Stimulated activated CD8-positive, alpha-beta memory T cell treated with anti-CD3 and anti-CD28 coated beads, Interleukin-12 subunit alpha, Interleukin-12 subunit beta, amount 100 ng/mL, for 1 hour (primary cell): ENCODE results near the gene C2CD3.
"Not testable (repeated sequence)": the region's sequence is repeated elsewhere in the genome, so short reads cannot be mapped to it uniquely, and the experiment has no call there.

ENCODE experiments used
- DNase-seq: peaks from one replicate; pipeline ENCODE4 v3.0.0-alpha.2; 2020; ENCODE audit warnings: low read depth

The C2CD3 gene

DNA sequence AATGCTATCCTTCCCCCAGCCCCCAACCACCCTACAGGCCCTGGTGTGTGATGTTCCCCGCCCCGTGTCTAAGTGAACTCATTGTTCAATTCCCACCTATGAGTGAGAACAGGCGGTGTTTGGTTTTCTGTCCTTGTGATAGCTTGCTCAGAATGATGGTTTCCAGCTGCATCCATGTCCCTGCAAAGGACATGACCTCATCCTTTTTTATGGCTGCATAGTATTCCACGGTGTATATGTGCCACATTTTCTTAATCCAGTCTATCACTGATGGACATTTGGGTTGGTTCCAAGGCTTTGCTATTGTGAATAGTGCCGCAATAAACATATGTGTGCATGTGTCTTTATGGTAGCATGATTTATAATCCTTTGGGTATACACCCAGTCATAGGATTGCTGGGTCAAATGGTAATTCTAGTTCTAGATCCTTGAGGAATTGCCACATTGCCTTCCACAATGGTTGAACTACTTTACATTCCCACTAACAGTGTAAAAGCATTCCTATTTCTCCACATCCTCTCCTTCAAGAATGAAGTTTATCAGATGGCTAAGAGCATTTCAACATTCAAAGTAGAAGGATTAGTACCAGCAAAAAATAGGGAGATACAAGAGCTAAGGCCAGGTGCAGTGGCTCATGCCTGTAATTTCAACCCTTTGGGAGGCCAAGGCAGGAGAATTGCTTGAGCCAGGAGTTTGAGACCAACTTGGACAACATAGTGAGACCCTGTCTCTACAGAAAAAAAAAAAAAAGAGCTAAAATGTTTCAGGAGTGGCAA lies 50.4 kb downstream of the C2CD3 start:
- DNase-seq = not testable (repeated sequence)

DNA sequence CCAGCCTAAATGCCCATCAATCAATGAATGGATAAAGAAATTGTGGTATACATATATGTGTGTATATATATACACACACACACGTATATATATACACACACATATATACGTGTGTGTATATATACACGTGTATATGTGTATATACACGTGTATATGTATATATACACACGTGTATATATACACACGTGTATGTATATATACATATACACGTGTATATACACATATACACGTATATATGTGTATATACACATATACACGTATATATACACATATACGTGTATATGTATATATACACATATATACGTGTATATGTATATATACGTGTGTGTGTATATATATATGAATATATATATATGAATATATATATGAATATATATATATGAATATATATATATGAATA lies 54.1 kb downstream of the C2CD3 start:
- no peak for DNase-seq

DNA sequence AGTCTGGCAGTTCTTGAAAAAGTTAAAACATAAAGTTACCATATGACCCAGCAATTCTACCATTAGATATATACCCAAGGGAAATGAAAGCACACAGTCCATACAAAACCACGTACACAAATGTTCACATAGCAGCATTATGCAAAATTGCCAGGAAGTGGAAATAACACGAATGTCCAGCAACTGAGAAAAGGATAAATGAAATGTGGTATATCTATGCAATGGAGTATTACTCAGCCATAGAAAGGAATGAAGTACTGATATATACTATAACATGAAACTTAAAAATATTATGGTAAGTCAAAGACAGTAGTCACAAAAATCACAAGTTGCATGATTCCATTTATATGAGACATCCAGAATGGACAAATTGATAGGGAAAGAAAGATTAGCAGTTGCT lies 57.9 kb downstream of the C2CD3 start:
- DNase-seq = no peak

DNA sequence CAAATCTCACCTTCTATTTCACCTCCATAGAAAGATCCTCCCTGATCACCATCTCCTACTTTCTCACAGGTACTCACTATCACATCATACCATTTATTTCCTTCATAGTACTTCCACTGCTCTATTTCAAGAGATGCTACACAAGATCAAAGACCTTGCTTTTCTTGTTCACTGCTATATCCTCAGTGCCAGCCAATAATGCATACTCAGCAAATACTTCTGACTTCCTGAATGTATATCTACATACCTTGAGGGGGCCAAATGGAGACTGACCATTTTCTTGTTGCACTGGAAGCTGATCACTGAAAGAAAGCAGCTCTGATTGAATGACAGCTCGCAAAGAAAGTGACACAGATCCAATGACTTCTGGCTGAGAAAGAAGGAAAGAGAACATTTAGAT lies 64.7 kb downstream of the C2CD3 start:
- DNase-seq = no peak

DNA sequence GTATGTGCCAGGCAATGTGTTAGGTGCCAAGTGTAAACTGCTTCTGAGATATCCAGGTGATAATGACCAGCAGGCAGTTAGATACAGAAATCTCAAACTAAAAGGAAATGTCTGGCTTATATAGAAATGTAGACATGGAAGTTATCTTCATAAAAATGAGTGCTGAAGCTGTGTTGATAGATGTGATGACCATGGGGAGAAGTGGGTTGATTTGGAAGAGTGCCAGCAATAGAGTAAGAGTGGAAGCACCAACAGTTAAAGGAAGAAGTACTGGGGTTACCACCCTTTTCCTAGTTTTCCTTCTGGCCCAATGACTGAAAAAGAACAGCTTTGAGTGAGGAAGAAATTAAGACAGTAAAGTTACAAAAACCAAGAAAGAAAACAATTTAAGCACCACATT lies 68.5 kb downstream of the C2CD3 start:
- no peak for DNase-seq

DNA sequence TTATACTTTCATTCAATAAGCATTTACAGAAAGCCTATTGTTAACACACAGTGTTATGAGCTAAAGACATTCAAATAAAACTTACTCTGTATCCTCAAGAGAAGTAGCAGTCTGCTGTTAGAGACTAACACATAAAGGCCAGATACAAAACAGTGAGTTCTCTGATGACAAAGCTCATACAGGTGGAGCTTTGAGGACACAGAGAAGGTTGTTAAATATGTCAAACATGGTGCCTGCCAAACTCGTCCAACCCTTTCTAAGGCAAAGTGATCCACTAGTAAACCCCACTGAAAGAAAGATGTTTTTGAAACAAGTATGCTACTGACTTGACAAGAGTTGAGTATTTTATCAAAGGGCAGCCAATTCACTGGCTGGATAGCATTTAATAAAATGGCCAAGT lies 70.1 kb downstream of the C2CD3 start:
- DNase-seq = no peak

DNA sequence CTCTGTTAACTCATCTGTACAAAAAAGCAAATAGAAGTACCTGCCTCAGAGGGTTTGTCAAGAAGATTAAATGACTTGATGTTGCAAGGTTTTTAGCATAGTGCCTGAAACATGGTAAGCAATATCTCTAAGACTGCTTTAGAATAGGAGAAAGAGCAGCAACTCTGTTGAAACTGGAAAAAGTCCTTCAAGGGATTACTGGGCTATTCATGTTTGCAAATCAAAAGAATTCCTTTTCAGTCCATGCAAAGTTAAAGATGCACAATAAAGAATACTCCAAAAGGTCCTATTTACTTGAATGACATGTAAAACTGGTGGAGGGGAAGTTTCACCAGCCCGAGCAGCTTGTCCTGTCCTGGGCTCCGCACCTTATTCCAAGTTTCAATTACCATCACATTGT lies 70.6 kb downstream of the C2CD3 start:
- no peak for DNase-seq

DNA sequence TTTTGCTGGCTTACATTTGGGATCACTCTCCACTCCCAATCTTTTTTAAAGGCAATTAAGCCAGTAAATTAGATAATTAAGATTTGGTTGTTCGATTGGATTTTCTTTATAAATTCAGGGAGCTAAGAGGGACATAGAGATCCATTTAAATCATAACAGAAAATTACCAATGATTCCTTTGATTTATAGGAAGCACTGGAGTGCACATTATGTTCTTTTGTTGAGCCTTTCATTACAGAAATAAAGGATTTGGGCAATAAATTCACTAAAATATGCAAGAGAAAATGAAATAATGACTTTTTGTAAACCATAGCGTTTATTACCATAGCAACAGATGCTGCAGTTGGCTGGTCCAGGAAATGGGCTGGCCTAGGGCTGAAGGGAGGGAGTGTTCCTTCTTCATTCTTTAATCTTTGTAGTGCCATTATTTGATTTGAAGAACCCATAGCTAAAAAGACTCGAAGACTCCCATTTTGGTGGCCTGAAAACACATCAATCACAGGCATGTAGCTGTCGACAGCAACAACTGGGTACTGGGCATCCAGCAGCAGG lies 73.0 kb downstream of the C2CD3 start:
- no peak for DNase-seq

DNA sequence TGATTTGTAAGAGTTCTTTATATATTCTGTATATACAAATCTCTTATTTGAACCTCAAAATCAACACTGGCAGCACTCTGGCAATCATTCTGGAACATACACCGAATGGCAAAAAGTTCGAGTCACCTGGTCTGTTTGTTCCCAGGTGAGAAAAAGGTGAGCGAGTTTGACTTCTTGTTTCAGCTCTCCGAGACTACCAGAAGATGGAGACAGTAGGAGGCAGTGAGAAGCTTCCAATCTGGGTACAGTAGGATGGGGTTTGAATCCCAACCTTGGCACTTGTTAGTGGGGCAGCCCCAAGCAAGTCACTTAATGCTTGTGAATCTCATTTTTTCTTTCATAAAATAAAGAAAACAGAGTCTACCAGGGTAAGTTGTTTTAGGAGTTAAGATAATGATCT lies 76.4 kb downstream of the C2CD3 start:
- DNase-seq = no peak

DNA sequence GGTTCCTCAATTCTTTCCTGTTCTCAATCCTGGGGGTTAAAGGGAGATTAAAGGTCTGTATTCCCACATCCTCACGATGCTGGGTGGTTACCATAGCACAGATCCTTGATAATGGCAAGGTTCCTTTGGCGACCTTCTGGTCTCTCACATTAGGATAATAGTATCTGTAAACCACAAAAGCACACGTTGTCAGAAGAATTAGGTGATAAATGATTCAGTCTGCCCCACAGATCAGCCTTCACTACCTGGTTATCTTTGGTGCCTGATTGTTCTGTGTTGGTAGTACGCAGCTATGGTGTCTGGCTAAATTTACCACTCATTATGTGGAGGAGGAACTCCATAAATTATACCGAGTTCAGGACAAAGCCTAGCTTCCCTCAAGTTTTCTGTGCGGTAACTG lies 78.4 kb downstream of the C2CD3 start:
- DNase-seq = no peak

DNA sequence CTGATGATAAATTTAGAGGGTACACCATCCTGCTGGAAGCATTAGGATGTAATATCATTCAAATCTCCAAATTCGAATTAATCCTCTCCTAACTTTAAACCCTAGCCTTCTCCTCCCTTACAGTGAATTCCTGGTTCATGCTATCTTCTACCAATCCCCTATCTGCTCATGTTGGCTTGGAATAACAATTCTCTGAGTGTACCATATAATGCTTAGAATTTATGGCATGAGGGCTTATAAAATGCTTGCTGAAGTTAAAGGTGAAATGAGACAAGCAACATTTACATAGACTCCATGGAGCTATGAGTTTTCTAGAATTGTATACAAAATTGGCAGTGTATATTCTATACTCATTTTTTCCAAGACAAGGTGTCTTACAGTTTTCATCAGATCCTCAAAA lies 79.3 kb downstream of the C2CD3 start:
- no peak for DNase-seq

DNA sequence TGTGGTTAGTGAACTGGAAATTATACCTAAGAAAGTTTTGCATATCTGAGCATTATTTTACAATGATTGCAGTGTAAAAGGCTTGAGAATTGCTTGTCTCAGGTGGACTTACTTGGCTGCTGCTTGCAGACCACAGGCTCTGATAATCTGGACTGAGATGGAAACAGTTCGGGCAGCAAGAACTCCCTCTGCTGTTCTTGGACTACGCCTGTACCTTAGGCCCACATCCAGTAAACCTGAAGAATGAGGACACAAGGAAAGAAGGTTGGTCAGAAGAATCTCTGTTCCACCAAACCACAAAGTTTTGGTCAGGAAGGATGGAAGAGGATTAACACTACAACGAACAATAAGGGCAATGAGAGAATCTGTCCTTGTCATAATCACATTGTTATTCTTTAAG lies 80.1 kb downstream of the C2CD3 start:
- DNase-seq = no peak

DNA sequence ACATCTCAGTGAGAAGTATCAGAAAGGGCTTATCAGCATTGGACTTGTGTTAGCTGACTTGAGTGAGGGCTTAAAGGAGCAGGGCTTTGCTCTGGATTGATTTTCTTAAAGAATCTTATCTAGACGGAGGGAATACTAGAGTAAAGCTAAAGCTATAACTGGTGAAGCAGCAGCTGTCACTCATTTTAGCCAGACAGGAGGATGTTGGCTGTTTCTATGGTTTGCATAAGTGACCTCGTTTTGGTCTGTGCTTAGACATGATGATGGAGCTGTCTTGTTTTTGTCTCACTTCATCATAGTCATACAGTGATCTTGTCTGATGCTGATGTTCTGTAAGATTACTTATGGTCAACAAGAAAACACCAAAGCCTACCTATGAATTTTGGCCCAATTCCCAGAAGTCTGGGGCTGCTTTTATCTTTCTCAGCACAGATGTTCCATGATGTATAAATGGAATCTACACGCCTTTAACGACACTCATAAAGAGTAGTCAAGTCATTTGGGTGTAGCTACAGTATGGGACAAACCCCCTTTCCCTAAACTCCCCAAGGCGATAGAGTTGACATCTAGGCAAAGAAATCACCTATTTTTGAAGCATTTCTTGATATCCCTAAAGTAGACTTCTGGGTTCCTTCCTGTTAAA lies 84.4 kb downstream of the C2CD3 start:
- DNase-seq = no peak

DNA sequence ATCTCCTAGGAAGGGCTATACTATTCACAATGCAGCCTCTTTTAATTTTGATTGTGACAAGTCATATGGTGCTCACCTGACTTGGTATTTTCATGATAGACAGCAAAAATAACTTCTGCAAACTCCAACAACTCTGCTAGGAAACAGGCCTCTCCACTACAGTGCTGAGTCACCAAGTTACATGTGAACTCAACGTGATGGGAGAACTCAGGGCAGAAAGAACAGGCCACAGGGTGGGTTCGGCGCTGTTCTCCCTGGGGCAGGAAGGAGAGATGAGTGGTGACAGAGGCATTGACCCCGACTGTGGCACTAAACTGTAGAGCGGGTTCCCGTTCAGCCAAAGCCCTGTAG lies 85.3 kb downstream of the C2CD3 start:
- no peak for DNase-seq

DNA sequence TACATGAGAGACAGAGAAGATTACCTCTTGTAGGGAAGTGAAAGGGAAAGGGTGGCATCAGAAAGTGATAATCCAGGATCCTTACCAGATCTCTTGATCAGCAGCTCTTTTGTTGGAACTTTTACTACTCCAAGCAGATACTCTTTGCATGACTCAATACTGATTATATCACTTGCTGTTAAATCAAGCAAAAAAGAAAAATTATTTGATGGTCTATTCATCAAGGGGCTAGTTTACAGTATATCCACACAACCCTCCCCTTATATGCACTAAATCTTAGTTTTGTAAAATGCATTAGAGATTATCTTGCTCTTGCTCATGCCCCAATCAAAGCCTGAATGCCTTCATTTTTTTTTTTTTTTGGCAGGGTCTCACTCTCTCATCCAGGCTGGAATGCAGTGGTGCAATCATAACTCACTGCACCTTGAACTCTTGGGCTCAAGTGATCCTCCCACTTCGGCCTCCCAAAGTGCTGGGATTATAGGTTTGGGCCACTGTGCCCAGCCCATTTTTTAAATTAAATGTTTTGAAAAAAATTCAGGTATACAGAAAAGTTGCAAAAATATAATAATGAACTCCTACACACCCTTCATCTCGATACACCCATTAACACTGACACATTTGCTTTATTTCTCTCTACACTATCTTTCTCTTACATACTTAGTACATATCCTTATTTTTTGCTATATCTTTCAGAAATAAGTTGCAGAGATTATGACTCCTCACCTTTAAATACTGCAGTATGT lies 85.8 kb downstream of the C2CD3 start:
- DNase-seq = no peak

DNA sequence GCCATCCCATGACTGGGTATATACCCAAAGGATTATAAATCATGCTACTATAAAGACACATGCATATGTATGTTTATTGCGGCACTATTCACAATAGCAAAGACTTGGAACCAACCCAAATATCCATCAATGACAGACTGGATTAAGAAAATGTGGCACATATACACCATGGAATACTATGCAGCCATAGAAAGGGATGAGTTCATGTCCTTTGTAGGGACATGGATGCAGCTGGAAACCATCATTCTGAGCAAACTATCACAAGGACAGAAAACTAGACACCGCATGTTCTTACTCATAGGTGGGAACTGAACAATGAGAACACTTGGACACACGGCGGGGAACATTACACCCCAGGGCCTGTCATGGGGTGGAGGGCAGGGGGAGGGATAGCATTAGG lies 86.9 kb downstream of the C2CD3 start:
- not testable (repeated sequence) for DNase-seq

DNA sequence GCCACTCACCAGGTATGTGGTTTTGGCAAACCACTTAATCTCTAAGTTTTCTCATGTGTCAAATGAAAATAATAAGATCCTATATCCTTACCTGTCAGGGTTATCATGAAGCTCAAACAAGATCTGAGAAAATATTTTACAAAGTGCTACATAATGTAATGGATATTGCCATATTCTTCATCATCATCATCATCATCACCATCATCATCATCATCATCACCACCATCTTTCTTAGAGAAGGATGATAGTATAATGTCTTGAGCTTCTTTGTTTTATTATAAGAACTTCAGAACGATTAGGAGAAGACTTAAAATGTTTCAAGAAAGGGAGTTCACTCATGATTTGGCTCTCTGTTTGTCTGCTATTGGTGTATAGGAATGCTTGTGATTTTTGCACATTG lies 89.4 kb downstream of the C2CD3 start:
- no peak for DNase-seq

DNA sequence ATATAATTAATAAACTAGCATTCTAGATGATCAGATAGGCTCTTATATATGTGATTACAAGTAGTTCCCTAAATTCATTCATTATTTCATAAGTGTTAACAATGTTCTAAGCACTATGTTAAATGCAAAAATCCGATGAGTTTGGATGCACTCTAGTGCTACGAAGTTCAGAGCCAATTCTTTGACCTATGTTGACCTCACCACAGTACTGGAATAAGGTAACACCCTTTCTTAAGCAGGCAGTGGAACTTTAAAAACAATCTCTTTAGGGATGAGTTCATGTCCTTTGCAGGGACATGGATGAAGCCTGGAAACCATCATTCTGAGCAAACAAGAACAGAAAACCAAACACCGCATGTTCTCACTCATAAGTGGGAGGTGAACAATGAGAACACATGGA lies 93.6 kb downstream of the C2CD3 start:
- DNase-seq = no peak

DNA sequence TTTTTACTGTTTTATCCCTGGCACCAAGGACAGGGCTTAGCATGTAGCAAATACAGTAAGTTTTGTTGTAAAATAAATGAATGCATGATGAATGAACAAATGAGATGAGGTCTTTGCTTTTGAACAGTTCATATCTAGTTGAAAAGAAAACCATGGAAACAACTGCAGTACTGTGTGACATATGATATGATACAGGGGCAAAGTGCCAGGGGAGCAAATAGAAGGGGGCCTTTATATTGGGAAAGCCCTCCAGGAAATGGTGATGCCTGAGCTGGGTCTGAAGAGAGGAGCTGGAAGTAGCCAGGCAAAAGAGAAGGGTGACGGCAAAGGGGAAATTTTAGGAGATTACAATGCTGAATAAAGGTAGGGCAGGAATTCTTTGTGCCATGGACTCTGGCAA lies 98.1 kb downstream of the C2CD3 start:
- no peak for DNase-seq

DNA sequence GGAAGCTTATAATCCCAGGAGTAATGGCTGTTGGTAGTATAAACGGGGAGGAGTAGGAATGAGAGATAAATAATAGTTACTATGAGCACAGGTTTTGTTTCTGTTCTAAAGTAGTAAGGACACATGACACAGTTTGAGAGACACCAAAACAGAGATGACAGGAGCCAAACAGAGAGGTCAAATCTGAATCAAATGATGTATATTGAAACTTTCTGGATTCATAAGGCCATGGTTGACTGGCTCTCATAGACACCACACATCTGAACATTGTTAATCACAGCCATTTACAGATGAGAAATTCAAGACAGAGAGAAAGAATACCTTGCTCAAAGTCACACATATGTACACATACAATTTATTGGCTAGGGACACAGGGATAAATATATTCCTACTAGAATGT lies 98.5 kb downstream of the C2CD3 start:
- DNase-seq = no peak

DNA sequence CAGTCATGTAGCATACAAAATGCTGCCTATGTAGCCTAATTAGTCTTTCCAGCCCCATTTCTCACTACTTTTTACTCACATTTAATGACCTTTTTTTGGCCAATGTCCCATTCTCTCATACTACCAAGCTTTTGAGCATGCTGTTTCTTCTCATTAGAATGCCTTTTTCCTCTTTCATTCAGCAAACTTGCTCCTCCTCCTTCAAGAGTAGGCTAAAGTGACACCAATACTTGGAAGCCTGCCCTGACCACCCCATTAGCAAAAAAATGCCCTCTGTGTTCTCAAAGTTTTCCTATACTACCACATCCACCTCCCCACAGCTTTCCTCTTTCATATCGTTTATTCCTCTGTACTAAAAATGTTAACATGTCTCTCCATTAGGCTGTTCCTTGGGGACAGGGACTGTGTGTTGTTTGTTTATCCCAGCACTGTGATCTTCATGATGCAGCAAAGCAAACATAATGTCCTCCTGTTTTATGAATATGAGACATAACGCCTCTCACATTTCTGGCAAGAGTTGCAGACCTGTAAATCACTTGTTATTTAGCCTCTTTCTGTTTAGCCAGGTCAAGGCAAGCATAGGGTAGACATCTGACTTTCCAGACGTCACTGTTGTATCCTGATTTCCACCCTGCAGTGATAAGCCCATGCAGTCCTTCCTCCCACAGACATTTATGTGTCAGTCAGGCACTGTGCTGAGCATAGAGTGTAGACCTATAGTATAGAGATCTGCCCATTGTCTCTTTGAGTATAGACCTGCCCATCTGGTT lies 99.9 kb downstream of the C2CD3 start:
- DNase-seq = no peak
